Suppressor macrophage treated with lipopolysaccharide for 4 hours (primary cell): Measurements from ENCODE around the gene ZG16.
A peak's percentile ranks its signal among the peaks of the same experiment; 100 is the strongest.
"Not testable (repeated sequence)": the region's sequence is repeated elsewhere in the genome, so short reads cannot be mapped to it uniquely, and the experiment has no call there.

Experiments used
- DNase-seq: peaks from one replicate; pipeline ENCODE4 v3.0.0-alpha.2; 2020

Gene ZG16

GRCh38 chr16:29753516-29753915 lies 24.5 kb upstream of the ZG16 start:
- no peak for DNase-seq

DNA sequence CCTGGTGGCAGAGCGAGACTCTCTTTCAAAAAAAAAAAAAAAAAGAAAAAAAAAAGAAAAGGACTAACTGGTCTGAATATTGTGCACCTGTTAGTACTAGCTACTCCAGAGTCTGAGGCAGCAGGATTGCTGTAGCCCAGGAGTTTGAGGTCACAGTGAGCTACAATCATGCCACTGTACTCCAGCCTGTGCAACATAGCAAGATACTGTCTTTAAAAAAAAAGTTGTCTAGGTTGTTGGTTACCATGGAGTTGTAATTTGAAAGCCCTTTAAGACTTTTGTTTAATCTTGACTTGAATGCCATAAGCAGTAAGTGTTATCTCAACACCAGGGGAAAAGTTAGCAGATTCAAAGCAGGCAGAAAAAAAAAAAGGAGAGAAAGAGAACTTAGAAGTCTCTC lies 21.4 kb upstream of the ZG16 start:
- no peak for DNase-seq

DNA sequence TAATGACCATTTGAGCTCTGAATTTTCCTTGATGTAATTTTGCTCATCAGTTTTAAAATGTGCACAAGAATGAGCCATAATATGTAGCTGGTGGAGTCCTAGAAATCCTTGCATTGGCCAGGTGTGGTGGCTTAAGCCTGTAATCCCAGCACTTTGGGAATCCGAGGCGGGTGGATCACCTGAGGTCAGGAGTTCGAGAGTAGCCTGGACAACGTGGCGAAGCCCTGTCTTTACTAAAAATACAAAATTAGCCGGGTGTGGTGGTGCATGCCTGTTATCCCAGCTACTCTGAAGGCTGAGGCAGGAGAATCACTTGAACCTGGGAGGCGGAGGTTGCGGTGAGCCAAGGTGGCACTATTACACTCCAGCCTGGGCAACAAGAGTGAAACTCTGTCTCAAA lies 21.0 kb upstream of the ZG16 start:
- not testable (repeated sequence) for DNase-seq

DNA sequence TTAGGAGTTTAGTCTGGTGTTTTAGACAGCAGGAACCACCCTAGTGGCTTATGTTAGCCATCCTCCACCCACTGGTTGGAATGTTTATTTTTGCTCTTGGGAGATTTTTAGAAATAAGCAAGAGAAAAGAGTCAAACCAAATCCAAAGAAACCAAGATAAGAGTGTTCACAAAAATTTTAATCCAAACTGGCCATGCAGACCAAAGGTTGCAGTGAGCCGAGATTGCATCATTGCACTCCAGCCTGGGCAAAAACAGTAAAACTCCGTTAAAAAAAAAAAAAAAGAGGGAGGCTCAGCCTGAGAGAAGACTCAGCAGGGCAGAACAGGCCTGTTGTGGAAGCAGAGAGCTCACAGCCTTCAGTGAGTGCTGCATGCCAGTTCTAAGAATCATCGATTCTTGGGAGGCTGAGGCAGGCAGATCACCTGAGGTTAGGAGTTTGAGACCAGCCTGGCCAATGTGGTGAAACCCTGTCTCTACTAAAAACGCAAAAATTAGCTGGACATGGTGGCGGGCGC lies 20.0 kb upstream of the ZG16 start:
- DNase-seq = no peak

- DNase-seq = no peak
Measured at GRCh38 chr16:29760567-29761279, 17.3 kb upstream of the ZG16 start.

GRCh38 chr16:29761280-29761651 lies 16.8 kb upstream of the ZG16 start:
- not testable (repeated sequence) for DNase-seq

DNA sequence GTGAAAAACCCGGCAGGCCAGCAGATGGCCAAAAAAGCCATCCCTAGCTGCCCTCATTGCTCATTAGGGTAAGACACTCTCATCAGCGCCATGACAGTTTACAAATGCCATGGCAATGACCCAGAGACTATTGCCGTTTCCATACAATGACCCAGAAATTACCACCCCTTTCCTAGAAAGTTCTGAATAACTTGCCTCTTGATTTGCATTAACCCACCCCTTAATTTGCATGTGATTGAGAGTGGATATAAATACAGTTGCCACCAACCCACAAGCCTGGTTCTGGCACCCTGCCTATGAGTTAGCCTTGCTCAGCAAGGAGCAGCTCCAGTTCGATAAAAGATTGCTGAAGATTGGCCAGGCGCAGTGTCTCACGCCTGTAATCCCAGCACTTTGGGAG lies 16.2 kb upstream of the ZG16 start:
- DNase-seq = no peak

- no peak for DNase-seq
Measured at GRCh38 chr16:29763326-29763725, 14.7 kb upstream of the ZG16 start.

- no peak for DNase-seq
Measured at GRCh38 chr16:29765167-29766032, 12.7 kb upstream of the ZG16 start.

DNA sequence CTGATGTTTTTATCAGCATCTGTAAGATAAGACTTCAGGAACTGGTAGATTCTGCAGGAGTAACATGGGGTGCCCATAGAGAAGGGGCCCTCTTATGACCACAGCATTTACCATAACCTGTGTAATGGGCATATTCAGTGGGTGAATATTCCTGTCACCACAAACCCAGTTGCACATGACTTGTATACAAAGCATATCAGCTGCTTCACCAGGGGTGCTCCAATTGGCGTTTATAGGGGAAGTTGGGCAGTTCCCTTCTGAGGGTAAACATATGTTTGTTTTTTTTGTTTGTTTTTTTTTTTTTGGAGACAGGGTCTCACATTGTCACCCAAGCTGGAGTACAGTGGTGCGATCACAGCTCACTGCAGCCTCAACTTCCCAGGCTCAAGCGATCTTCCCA lies 11.5 kb upstream of the ZG16 start:
- DNase-seq = no peak

DNA sequence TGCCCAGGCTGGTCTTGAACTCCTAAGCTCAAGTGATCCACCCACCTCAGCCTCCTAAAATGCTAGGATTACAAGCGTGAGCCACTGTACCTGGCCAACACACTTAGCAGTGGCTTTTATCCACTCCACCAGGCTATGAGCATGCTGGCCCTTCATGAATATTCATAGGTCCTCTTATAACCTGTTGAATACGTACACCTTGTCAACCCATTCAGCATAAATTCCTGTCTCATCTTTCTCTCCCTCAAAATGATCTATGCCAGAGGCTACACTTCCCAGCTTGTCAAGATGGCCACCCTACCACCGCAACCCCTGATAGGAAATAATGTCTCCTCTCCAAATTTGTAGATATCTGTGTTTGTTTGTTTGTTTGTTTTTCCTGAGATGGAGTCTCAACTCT lies 11.0 kb upstream of the ZG16 start:
- no peak for DNase-seq

DNA sequence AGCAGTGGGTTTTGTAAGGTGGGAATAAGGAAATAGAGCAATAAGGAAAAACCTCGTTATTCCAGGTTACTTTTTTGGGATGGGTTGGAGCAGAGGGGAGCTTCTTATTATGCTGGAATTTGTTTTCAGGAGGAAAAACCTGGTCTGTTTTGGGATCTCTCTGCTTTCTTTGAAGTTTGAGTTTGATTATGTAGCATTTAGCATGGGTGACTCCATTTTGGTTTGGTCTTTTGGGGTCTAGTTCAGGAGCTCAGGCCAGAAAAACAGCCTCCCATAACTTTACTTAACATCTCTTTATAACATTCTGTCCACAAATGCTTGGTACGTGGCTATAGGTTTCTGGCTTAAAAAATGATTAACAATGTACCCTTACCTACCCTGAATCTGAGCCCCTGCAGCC lies 8.5 kb upstream of the ZG16 start:
- no peak for DNase-seq

DNA sequence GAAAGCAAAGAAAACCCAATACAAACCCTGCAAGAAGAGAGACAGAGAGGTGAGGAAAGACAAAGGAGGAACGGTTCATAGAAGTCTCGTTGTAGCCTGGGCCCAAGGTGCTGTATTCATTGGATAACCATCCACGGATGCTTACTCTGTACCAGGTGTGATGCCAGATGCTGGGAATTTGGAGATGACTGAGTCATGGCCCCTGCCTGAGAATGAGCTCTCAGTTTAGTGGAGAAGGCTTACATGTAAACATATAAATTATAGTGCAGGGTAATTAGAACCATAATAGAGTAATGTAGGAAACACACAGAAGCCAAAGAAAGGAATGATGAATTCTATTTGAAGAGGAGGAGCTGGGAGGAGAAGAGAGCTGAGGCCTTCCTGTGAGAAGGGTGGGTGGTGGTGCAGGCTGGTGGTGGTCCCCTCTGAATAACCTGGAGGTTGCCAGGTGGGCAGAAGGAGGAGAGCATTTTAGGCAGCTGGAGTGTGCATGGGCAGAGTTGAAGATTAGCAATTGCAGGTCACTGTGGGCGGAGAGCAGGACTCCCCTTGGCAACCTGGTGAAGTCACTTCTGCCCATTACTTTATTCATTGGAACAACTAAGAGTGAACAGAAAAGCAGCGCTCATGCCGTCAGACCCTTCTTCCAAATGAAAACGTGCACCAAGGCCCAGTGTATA lies 7.7 kb upstream of the ZG16 start:
- no peak for DNase-seq

GRCh38 chr16:29772330-29772729 lies 5.7 kb upstream of the ZG16 start:
- DNase-seq = not testable (repeated sequence)

DNA sequence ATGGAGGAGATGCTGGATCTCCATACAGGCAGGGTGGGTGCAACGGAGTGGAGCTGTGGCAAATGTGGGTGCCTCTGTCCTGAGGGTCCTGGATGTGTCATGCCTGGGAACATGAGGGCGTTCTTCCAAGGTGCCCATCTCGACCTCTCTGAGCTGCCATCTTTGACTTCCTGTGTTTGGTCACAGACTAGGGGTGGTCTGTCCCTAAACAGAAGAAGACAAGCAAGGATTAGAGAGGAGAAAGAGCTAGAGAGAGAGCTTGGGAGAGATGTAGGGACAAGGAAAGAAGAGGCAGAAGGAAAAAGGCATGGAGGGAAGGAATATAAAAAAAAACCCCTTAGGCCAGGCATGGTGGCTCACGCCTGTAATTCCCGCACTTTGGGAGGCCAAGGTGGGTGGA lies 3.3 kb upstream of the ZG16 start:
- no peak for DNase-seq

DNA sequence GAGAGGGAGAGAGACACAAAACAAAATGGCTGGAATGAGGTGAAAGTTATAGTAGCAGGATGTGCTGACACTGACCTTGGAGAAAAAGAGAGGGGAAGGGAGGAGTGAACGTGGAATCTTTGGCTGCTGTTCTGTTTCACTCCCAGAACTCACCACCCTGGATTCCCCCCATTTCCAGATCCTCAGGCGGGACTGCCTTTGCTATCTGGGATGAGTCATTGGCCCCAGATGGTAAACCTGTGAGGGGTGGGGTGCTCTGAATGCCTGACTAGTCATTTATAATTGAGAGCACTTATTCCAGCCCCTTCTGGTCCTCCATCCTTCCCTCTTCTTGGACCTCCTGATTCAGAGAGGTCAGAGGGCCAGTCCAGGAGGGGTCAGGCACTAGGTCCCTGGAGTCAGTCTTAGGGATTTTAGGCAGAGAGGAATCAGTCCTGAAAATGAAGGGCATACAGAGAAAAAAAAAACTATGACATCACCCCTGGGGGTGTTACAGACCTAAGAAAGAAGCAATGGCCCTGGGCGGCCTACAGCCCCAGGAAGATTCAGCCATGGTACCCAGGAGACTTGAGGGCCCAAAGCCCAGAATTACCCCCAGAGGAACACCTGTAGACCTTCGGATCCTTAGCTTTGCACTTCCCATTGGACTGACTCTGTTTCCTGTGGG lies 2.2 kb upstream of the ZG16 start:
- DNase-seq = no peak

DNA sequence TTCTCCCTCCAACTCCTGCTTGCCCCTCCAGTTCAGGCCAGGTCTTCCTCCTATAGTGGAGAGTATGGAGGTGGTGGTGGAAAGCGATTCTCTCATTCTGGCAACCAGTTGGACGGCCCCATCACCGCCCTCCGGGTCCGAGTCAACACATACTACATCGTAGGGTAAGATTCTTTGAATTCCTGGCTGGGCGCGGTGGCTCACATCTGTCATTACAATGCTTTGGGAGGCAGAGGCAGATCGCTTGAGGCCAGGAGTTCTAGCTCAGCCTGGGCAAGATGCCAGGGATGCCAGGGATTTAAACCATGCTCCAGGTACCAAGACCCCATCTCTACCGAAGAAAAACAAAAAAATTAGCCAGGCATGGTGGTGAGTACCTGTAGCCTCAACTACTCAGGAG lies 1.4 kb downstream of the ZG16 start:
- DNase-seq = no peak

DNA sequence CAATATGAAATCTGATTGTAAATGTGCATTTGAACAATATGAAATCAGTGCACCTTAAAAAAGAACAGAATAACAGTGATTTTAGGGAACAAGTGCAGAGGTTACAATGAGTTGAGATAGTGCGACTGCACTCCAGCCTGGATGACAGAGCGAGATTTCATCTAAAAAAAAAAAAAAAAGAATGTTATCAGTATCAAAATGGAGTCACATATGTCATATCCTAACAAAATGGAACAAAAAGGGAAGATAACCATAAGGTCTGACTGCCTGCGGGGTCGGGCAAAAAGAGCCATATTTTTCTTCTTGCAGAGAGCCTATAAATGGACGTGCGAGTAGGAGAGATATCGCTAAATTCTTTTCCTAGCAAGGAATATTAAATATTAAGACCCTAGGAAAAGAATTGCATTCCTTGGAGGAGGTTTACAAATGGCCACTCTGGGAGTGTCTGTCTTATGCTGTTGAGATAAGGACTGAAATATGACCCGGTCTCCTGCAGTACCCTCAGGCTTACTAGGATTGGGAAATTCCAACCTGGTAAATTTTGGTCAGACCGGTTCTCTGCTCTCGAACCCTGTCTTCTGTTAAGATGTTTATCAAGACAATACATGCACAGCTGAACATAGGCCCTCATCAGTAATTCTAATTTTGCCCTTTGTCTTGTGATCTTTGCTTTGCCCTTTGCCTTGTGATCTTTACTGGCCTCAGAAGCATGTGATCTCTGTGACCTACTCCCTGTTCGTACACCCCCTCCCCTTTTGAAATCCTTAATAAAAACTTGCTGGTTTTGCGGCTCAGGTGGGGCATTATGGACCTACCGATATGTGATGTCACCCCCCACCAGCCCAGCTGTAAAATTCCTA lies 5.3 kb downstream of the ZG16 start:
- DNase-seq = not testable (repeated sequence)

- DNase-seq = no peak
Measured at GRCh38 chr16:29784157-29784556, 6.1 kb downstream of the ZG16 start.

GRCh38 chr16:29784901-29785500 lies 6.9 kb downstream of the ZG16 start:
- peak; percentile 77 for DNase-seq

- DNase-seq = not testable (repeated sequence)
Measured at GRCh38 chr16:29787155-29787554, 9.1 kb downstream of the ZG16 start.

DNA sequence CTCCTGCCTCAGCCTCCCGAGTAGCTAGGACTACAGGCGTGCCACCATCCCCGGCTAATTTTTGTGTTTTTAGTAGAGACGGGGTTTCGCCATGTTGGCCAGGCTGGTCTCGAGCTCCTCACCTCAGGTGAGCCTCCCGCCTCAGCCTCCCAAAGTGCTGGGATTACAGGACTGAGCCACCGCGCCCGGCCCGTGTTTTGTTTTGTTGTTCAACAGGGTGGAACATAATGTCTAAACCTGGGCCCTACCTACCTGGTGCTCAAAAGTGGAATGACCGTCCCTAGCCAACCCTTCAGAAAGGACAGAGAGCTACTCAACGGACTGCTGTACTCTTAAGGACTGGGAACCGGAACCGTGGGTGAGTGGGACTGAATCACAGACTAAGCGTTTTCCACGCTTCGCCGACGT lies 11.7 kb downstream of the ZG16 start:
- no peak for DNase-seq
